K562 (cell line): ENCODE data around the gene ATAD5. TPM values are rescaled to one million over a fixed set of nuclear protein-coding genes. Genes with fewer than 3 reads are reported as not detected.
A peak's percentile ranks its signal among the peaks of the same experiment; 100 is the strongest.

ENCODE experiments used
- BCOR ChIP-seq: fragments of 450-650 bp; IDR thresholded peaks from 2 replicates; pipeline ENCODE4 v1.6.1; 2016
- MEIS2 ChIP-seq: fragments of 450-650 bp; IDR thresholded peaks from 2 replicates; pipeline ENCODE4 v1.6.1; 2014; ENCODE audit warnings: mild to moderate bottlenecking; ENCODE audit not compliant: partially characterized antibody
- MYBL2 ChIP-seq, 2 experiments: fragments of 450-650 bp in 1 of 2; sonication (generic) in 1 of 2; formaldehyde crosslinking in 1 of 2; IDR thresholded peaks; 2 replicates each; pipeline versions ENCODE4 v1.6.1 to v1.8.1; 2017 to 2022; ENCODE audit warnings: borderline replicate concordance in 1 of 2, inconsistent platforms in 1 of 2, low read depth in 1 of 2, mild to moderate bottlenecking in 1 of 2, missing genetic modification reagents in 1 of 2, moderate library complexity in 1 of 2
- NR3C1 ChIP-seq: sonication (generic); formaldehyde crosslinking; IDR thresholded peaks from 2 replicates; pipeline ENCODE4 v1.8.1; 2022; ENCODE audit warnings: missing genetic modification reagents
- PURB ChIP-seq: sonication (generic); formaldehyde crosslinking; IDR thresholded peaks from 2 replicates; pipeline ENCODE4 v1.9.0; 2021; ENCODE audit warnings: low read depth, mild to moderate bottlenecking, missing genetic modification reagents
- SOX6 ChIP-seq: fragments of 450-650 bp; IDR thresholded peaks from 2 replicates; pipeline ENCODE4 v1.6.1; 2014; ENCODE audit warnings: mild to moderate bottlenecking
- ZNF830 ChIP-seq: fragments of 250-450 bp; sonication (Bioruptor Pico); IDR thresholded peaks from 2 replicates; pipeline ENCODE4 v1.5.0; 2021; ENCODE audit warnings: mild to moderate bottlenecking
- polyA plus RNA-seq, 8 experiments: library from polyadenylated mRNA; depleted of rRNA in 4 of 8; stranded (reverse) in 5 of 8; unstranded in 3 of 8; fragments of >200 nt; fragmentation: Nextera tagmentation in 2 of 8; fragmentation: Illumina TruSeq in 1 of 8; extraction: Ambion mirVana in 2 of 8; extraction: Trizol in 1 of 8; gene quantifications; 2 replicates each; pipeline versions ENCODE4 v1.2.1 to v1.2.3, GENCODE V29; 2011 to 2014; ENCODE audit warnings: inconsistent platforms in 1 of 8, missing spikeins in 1 of 8
- total RNA-seq, 7 experiments: library from RNA; depleted of rRNA in 6 of 7; stranded (reverse); fragments of >200 nt in 6 of 7; fragmentation: Illumina TruSeq in 2 of 7; extraction: Trizol in 2 of 7; gene quantifications; 2 replicates each; pipeline versions ENCODE4 v1.2.1 to v1.2.3, GENCODE V29; 2011 to 2021; ENCODE audit warnings: low replicate concordance in 1 of 7
- TF ChIP-seq, protein P1 (sequence below): sonication (generic); formaldehyde crosslinking; IDR thresholded peaks from 2 replicates; pipeline ENCODE4 v1.8.0; 2023; ENCODE audit warnings: mild to moderate bottlenecking, missing genetic modification reagents
- TF ChIP-seq, protein P2 (sequence below): sonication (generic); IDR thresholded peaks from 2 replicates; pipeline ENCODE4 v1.6.1; 2016
- TF ChIP-seq, protein P3 (sequence below): fragments of 250-450 bp; sonication (Bioruptor Pico); IDR thresholded peaks from 2 replicates; pipeline ENCODE4 v1.4.0; 2020; ENCODE audit warnings: mild to moderate bottlenecking, moderate library complexity, borderline replicate concordance
- TF ChIP-seq, protein P4 (sequence below): fragments of 450-650 bp; IDR thresholded peaks from 2 replicates; pipeline ENCODE4 v1.6.1; 2016; ENCODE audit warnings: low read depth

Gene ATAD5
- total and polyA plus RNA-seq, 9 of the 15 experiments (the other 6 are each of a cell fraction or from before 2014, with no cell fraction given), result 4.6 to 25.6 (median 19.5) TPM

DNA sequence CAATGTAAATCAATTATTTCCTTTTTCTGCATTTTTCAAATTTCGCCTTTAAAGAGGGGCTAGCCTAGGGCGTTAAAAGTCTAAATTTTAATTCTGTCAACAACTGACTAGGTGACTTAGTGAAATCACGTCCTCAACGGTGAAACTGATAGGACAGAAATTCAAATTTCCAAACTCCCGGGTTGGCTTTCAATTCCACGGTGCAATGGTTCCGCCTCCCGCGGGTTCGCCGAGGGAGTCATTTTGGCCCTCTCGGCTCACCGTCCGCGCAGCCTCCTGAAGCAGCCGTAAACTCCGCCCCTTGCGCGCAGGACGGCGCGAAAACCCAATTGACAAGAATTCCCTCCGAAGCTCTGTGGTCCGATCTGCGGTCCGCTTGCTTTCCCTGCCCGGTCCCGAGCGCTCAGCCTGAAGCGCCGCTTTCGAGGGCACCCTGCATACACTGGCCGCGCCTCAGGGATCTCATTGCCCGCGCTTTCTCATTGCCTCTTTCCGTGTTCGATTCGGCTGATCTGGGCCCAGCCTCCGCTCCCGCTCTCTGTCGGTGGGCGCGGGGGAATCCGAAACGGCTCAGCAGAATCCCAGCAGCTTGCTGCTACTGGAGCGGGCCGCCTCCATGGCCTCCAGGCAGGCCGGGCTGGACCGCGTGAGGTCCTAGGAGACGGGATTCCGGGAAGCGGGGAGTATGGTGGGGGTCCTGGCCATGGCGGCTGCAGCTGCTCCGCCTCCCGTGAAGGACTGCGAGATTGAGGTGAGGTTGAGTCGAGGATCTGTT is at the start of gene ATAD5 (continued):
- TF ChIP-seq, protein P1, sequence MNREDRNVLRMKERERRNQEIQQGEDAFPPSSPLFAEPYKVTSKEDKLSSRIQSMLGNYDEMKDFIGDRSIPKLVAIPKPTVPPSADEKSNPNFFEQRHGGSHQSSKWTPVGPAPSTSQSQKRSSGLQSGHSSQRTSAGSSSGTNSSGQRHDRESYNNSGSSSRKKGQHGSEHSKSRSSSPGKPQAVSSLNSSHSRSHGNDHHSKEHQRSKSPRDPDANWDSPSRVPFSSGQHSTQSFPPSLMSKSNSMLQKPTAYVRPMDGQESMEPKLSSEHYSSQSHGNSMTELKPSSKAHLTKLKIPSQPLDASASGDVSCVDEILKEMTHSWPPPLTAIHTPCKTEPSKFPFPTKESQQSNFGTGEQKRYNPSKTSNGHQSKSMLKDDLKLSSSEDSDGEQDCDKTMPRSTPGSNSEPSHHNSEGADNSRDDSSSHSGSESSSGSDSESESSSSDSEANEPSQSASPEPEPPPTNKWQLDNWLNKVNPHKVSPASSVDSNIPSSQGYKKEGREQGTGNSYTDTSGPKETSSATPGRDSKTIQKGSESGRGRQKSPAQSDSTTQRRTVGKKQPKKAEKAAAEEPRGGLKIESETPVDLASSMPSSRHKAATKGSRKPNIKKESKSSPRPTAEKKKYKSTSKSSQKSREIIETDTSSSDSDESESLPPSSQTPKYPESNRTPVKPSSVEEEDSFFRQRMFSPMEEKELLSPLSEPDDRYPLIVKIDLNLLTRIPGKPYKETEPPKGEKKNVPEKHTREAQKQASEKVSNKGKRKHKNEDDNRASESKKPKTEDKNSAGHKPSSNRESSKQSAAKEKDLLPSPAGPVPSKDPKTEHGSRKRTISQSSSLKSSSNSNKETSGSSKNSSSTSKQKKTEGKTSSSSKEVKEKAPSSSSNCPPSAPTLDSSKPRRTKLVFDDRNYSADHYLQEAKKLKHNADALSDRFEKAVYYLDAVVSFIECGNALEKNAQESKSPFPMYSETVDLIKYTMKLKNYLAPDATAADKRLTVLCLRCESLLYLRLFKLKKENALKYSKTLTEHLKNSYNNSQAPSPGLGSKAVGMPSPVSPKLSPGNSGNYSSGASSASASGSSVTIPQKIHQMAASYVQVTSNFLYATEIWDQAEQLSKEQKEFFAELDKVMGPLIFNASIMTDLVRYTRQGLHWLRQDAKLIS (CRISPR knock-in tag), result no peak
- TF ChIP-seq SOX6, result peak; percentile 69
- no peak for TF ChIP-seq ZNF830
- TF ChIP-seq, protein P2, sequence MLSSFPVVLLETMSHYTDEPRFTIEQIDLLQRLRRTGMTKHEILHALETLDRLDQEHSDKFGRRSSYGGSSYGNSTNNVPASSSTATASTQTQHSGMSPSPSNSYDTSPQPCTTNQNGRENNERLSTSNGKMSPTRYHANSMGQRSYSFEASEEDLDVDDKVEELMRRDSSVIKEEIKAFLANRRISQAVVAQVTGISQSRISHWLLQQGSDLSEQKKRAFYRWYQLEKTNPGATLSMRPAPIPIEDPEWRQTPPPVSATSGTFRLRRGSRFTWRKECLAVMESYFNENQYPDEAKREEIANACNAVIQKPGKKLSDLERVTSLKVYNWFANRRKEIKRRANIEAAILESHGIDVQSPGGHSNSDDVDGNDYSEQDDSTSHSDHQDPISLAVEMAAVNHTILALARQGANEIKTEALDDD, result peak; percentile 72
- no peak for TF ChIP-seq BCOR
- TF ChIP-seq, protein P3, sequence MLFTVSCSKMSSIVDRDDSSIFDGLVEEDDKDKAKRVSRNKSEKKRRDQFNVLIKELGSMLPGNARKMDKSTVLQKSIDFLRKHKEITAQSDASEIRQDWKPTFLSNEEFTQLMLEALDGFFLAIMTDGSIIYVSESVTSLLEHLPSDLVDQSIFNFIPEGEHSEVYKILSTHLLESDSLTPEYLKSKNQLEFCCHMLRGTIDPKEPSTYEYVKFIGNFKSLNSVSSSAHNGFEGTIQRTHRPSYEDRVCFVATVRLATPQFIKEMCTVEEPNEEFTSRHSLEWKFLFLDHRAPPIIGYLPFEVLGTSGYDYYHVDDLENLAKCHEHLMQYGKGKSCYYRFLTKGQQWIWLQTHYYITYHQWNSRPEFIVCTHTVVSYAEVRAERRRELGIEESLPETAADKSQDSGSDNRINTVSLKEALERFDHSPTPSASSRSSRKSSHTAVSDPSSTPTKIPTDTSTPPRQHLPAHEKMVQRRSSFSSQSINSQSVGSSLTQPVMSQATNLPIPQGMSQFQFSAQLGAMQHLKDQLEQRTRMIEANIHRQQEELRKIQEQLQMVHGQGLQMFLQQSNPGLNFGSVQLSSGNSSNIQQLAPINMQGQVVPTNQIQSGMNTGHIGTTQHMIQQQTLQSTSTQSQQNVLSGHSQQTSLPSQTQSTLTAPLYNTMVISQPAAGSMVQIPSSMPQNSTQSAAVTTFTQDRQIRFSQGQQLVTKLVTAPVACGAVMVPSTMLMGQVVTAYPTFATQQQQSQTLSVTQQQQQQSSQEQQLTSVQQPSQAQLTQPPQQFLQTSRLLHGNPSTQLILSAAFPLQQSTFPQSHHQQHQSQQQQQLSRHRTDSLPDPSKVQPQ (CRISPR knock-in tag), result no peak
- TF ChIP-seq, protein P4, sequence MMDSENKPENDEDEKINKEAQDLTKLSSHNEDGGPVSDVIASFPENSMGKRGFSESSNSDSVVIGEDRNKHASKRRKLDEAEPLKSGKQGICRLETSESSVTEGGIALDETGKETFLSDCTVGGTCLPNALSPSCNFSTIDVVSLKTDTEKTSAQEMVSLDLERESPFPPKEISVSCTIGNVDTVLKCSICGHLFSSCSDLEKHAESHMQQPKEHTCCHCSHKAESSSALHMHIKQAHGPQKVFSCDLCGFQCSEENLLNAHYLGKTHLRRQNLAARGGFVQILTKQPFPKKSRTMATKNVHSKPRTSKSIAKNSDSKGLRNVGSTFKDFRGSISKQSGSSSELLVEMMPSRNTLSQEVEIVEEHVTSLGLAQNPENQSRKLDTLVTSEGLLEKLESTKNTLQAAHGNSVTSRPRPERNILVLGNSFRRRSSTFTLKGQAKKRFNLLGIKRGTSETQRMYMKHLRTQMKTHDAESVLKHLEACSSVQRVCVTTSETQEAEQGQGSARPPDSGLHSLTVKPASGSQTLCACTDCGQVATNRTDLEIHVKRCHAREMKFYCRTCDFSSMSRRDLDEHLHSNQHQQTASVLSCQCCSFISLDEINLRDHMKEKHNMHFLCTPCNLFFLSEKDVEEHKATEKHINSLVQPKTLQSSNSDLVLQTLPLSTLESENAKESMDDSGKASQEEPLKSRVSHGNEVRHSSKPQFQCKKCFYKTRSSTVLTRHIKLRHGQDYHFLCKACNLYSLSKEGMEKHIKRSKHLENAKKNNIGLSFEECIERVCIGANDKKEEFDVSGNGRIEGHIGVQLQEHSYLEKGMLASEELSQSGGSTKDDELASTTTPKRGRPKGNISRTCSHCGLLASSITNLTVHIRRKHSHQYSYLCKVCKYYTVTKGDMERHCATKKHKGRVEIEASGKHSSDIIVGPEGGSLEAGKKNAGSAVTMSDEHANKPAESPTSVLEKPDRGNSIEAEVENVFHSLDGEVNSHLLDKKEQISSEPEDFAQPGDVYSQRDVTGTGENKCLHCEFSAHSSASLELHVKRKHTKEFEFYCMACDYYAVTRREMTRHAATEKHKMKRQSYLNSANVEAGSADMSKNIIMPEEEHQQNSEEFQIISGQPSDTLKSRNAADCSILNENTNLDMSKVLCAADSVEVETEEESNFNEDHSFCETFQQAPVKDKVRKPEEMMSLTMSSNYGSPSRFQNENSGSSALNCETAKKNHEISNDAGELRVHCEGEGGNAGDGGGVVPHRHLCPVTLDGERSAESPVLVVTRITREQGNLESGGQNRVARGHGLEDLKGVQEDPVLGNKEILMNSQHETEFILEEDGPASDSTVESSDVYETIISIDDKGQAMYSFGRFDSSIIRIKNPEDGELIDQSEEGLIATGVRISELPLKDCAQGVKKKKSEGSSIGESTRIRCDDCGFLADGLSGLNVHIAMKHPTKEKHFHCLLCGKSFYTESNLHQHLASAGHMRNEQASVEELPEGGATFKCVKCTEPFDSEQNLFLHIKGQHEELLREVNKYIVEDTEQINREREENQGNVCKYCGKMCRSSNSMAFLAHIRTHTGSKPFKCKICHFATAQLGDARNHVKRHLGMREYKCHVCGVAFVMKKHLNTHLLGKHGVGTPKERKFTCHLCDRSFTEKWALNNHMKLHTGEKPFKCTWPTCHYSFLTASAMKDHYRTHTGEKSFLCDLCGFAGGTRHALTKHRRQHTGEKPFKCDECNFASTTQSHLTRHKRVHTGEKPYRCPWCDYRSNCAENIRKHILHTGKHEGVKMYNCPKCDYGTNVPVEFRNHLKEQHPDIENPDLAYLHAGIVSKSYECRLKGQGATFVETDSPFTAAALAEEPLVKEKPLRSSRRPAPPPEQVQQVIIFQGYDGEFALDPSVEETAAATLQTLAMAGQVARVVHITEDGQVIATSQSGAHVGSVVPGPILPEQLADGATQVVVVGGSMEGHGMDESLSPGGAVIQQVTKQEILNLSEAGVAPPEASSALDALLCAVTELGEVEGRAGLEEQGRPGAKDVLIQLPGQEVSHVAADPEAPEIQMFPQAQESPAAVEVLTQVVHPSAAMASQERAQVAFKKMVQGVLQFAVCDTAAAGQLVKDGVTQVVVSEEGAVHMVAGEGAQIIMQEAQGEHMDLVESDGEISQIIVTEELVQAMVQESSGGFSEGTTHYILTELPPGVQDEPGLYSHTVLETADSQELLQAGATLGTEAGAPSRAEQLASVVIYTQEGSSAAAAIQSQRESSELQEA, result peak; percentile 98
- TF ChIP-seq PURB, result no peak
- TF ChIP-seq NR3C1 (CRISPR knock-in tag), result no peak
- TF ChIP-seq MEIS2, result peak; percentile 28
- peak; percentile 87 for TF ChIP-seq MYBL2 (IDR thresholded peaks at IDR 0.05; ENCODE audit: low read depth)
- TF ChIP-seq MYBL2 (CRISPR knock-in tag; IDR thresholded peaks at IDR 0.05; ENCODE audit: borderline replicate concordance), result no peak
